HepG2 (cell line): ENCODE measurements around the gene ARHGEF38. TPM values are rescaled to one million over a fixed set of nuclear protein-coding genes. Genes with fewer than 3 reads are reported as not detected.

Experiments
- ATAC-seq: fragments of 200-7000 bp; cut with Tn5 transposase; 3 replicates; pipeline ENCODE4 v1.9.1; 2020; ENCODE audit warnings: mild to moderate bottlenecking, moderate library complexity
- BruUV-seq: library from RNA; stranded (reverse); fragments of 400-500 nt; replicated peaks from 2 replicates; lab custom pipeline; 2021; lab: Mats Ljungman, UMichigan
- CTCF ChIA-PET: fragments of 300-600 bp; formaldehyde crosslinking; extraction: SDS; loops from one replicate; lab custom pipeline; 2021; ENCODE audit warnings: low total read pairs, inconsistent platforms, low intra/inter-chr PET ratio; lab: Yijun Ruan, JAX
- POLR2A ChIA-PET: fragments of 350-600 bp; sonication (Branson Sonifier 250); formaldehyde crosslinking; loops from one replicate; lab custom pipeline; 2020; ENCODE audit warnings: antibody characterized with exemption, inconsistent platforms; lab: Yijun Ruan, JAX
- DNase-seq: peaks from one replicate; pipeline ENCODE4 v3.0.0-alpha.2; 2015; ENCODE audit warnings: low spot score
- FAIRE-seq: peaks from 3 replicates; lab custom pipeline; 2011; peaks lifted over from hg19 to GRCh38; lab: Jason Lieb, UNC
- H2AFZ ChIP-seq: one replicate; pipeline ENCODE4 v1.6.1; 2011; ENCODE audit warnings: low read length, inconsistent platforms
- H3K27ac ChIP-seq: fragments of 300-600 bp; 3 replicates; pipeline ENCODE4 v1.8.0; 2011; ENCODE audit warnings: mixed run types, mild to moderate bottlenecking, mixed read lengths, low read length, inconsistent platforms; ENCODE audit not compliant: insufficient read depth; ENCODE audit errors: extremely low read length
- H3K27me3 ChIP-seq, 2 experiments: fragments of 200-600 bp in 1 of 2; 2 replicates in 1 of 2; 3 replicates in 1 of 2; pipeline versions ENCODE4 v1.6.0 to v1.8.0; 2011; ENCODE audit warnings: low read length in 2 of 2, mild to moderate bottlenecking in 2 of 2, moderate library complexity in 2 of 2, inconsistent platforms in 1 of 2; ENCODE audit not compliant: insufficient read depth in 2 of 2, control insufficient read depth in 1 of 2
- H3K36me3 ChIP-seq, 2 experiments: fragments of 200-600 bp in 1 of 2; replicated peaks in 1 of 2; 2 replicates in 1 of 2; 3 replicates in 1 of 2; pipeline versions ENCODE4 v1.5.1 to v1.8.0; 2011; ENCODE audit warnings: low read length in 2 of 2, inconsistent platforms in 1 of 2; ENCODE audit not compliant: insufficient read depth in 2 of 2, control insufficient read depth in 1 of 2
- H3K4me1 ChIP-seq: 2 replicates; pipeline ENCODE4 v1.5.1; 2012; ENCODE audit warnings: low read length, inconsistent platforms; ENCODE audit not compliant: insufficient read depth
- H3K4me2 ChIP-seq: 2 replicates; pipeline ENCODE4 v1.6.0; 2011; ENCODE audit warnings: low read depth, low read length, inconsistent platforms
- H3K4me3 ChIP-seq, 3 experiments: fragments of 200-600 bp in 1 of 3; sonication (generic), shearing (Covaris generic) in 1 of 3; replicated peaks in 1 of 3; 2 replicates each; pipeline ENCODE4 v1.5.1; 2011 to 2016; ENCODE audit warnings: low read length in 3 of 3, inconsistent platforms in 2 of 3, low read depth in 2 of 3, mild to moderate bottlenecking in 2 of 3, control low read depth in 1 of 3, mixed read lengths in 1 of 3; ENCODE audit not compliant: insufficient read depth in 1 of 3
- H3K79me2 ChIP-seq: one replicate; pipeline ENCODE4 v1.6.1; 2011; ENCODE audit warnings: low read length, inconsistent platforms; ENCODE audit not compliant: insufficient read depth
- H3K9ac ChIP-seq: 2 replicates; pipeline ENCODE4 v1.6.0; 2011; ENCODE audit warnings: mild to moderate bottlenecking, low read depth, low read length, inconsistent platforms; ENCODE audit not compliant: insufficient read depth
- H3K9me3 ChIP-seq: 2 replicates; pipeline ENCODE4 v1.5.1; 2012; ENCODE audit warnings: mild to moderate bottlenecking, low read length
- H4K20me1 ChIP-seq: 2 replicates; pipeline ENCODE4 v1.6.0; 2011; ENCODE audit warnings: inconsistent platforms, mild to moderate bottlenecking, low read length, moderate library complexity; ENCODE audit not compliant: insufficient read depth
- DPF2 ChIP-seq: sonication (generic); formaldehyde crosslinking; IDR thresholded peaks from 2 replicates; pipeline ENCODE4 v1.4.0; 2020; ENCODE audit warnings: mild to moderate bottlenecking, low read depth, missing genetic modification reagents, borderline replicate concordance
- LBX2 ChIP-seq: sonication (generic); formaldehyde crosslinking; IDR thresholded peaks from 2 replicates; pipeline ENCODE4 v1.5.0; 2020; ENCODE audit warnings: missing genetic modification reagents, mild to moderate bottlenecking, borderline replicate concordance
- MEIS1 ChIP-seq: sonication (generic); formaldehyde crosslinking; IDR thresholded peaks from 2 replicates; pipeline ENCODE4 v1.9.0; 2021; ENCODE audit warnings: mild to moderate bottlenecking, missing genetic modification reagents, moderate library complexity, borderline replicate concordance
- MTF2 ChIP-seq: sonication (generic); formaldehyde crosslinking; IDR thresholded peaks from 2 replicates; pipeline ENCODE4 v1.5.0; 2020; ENCODE audit warnings: missing genetic modification reagents, borderline replicate concordance
- MYNN ChIP-seq: sonication (generic); formaldehyde crosslinking; IDR thresholded peaks from 2 replicates; pipeline ENCODE4 v1.4.0; 2020; ENCODE audit warnings: mild to moderate bottlenecking, low read depth, missing genetic modification reagents
- NCOA5 ChIP-seq: sonication (generic); formaldehyde crosslinking; IDR thresholded peaks from 2 replicates; pipeline ENCODE4 v1.4.0; 2020; ENCODE audit warnings: missing genetic modification reagents
- NFYC ChIP-seq: IDR thresholded peaks from 2 replicates; pipeline ENCODE4 v1.6.1; 2016; ENCODE audit warnings: missing genetic modification reagents, missing compliant biosample characterization
- NR2F1 ChIP-seq, 2 experiments: fragments of 450-650 bp in 1 of 2; formaldehyde crosslinking in 1 of 2; IDR thresholded peaks; 2 replicates each; pipeline versions ENCODE4 v1.5.0 to v1.6.1; 2016 to 2020; ENCODE audit warnings: mild to moderate bottlenecking in 1 of 2, missing compliant biosample characterization in 1 of 2, missing genetic modification reagents in 1 of 2, moderate library complexity in 1 of 2
- RBM22 ChIP-seq: fragments of 200-400 bp; formaldehyde crosslinking; optimal IDR thresholded peaks from 2 replicates; pipeline ENCODE3; 2017; ENCODE audit warnings: mild to moderate bottlenecking, low read length, moderate library complexity
- ZBTB8A ChIP-seq: sonication (generic); formaldehyde crosslinking; IDR thresholded peaks from 2 replicates; pipeline ENCODE4 v1.4.0; 2020; ENCODE audit warnings: mild to moderate bottlenecking, low read depth, missing genetic modification reagents, borderline replicate concordance
- ZNF17 ChIP-seq: sonication (generic); formaldehyde crosslinking; IDR thresholded peaks from 2 replicates; pipeline ENCODE4 v1.5.0; 2020; ENCODE audit warnings: mild to moderate bottlenecking, missing genetic modification reagents
- ZNF644 ChIP-seq: IDR thresholded peaks from 2 replicates; pipeline ENCODE4 v1.6.1; 2016; ENCODE audit warnings: low read depth
- ZSCAN22 ChIP-seq: sonication (generic); formaldehyde crosslinking; IDR thresholded peaks from 2 replicates; pipeline ENCODE4 v1.4.0; 2020; ENCODE audit warnings: mild to moderate bottlenecking, missing genetic modification reagents
- WGBS: methylation state at CpG from one replicate; pipeline ENCODE4 v1.1.6; 2017; ENCODE audit warnings: low lambda C conversion rate; 5-methylcytosine and 5-hydroxymethylcytosine counted together
- in situ Hi-C: cut with HindIII; loops from 2 replicates; pipeline ENCODE4 v1.10.0; 2017; ENCODE audit warnings: low pct_unique_long_range_greater_than_20kb; ENCODE audit not compliant: extremely low pct_ligation_motif_present
- intact Hi-C: fragments of 100-400 bp; cut with micrococcal nuclease; formaldehyde crosslinking; loops from one replicate; pipeline ENCODE4 v1.10.0; 2022; ENCODE audit not compliant: unreplicated experiment
- polyA plus RNA-seq, 8 experiments: library from polyadenylated mRNA; depleted of rRNA in 3 of 8; stranded (reverse) in 7 of 8; unstranded in 1 of 8; fragments of >200 nt; fragmentation: Illumina TruSeq in 4 of 8; extraction: Trizol in 4 of 8; gene quantifications; 2 replicates each; pipeline versions ENCODE4 v1.2.1 to v1.2.3, GENCODE V29; 2011 to 2016; ENCODE audit warnings: low read depth in 4 of 8, missing spikeins in 1 of 8, mixed read lengths in 1 of 8; ENCODE audit not compliant: insufficient read depth in 1 of 8
- total RNA-seq, 5 experiments: library from RNA; depleted of rRNA; stranded (reverse); fragments of >200 nt; fragmentation: Illumina TruSeq; extraction: Trizol; gene quantifications; 2 replicates each; pipeline ENCODE4 v1.2.3, GENCODE V29; 2016; ENCODE audit warnings: low read depth in 1 of 5
- TF ChIP-seq, protein P1 (sequence below): sonication (generic); formaldehyde crosslinking; conservative IDR thresholded peaks from 2 replicates; pipeline ENCODE4 v1.4.0; 2020; ENCODE audit warnings: missing genetic modification reagents
- TF ChIP-seq, protein P2 (sequence below): sonication (generic); formaldehyde crosslinking; IDR thresholded peaks from 2 replicates; pipeline ENCODE4 v1.4.0; 2020; ENCODE audit warnings: missing genetic modification reagents, borderline replicate concordance

Gene ARHGEF38
- total and polyA plus RNA-seq, 2 of the 13 experiments (the other 11 are each of a cell fraction or from before 2014, with no cell fraction given) = not detected

- Histone ChIP-seq H3K4me2 (no peak overlapping the region), H3K27me3 (no peaks in the 10 kb centered on the region), H3K79me2 (no peaks in the 10 kb centered on the region), H3K9me3 (no peaks in the 10 kb centered on the region), H3K4me1 (no peaks in the 10 kb centered on the region), H3K9ac (no peak overlapping the region), H3K4me3 (no peak overlapping the region), H2AFZ (no peak overlapping the region), H4K20me1 (no peaks in the 10 kb centered on the region), H3K36me3 (no peaks in the 10 kb centered on the region), H3K27ac (no peak overlapping the region)
- WGBS = 0% methylated on average over 4 of the region's 4 CpGs
- TF ChIP-seq RBM22 (no peak), NR2F1 (CRISPR knock-in tag; IDR thresholded peaks at IDR 0.05) (no peak), MTF2 (CRISPR knock-in tag) (no peak), LBX2 (no peak), ZNF644 (no peak), NCOA5 (no peak), ZSCAN22 (CRISPR knock-in tag) (no peak), MEIS1 (CRISPR knock-in tag) (no peak), ZNF17 (CRISPR knock-in tag) (no peak), MYNN (no peak), DPF2 (CRISPR knock-in tag) (no peak), NFYC (CRISPR knock-in tag) (no peak), ZBTB8A (CRISPR knock-in tag) (no peak)
- TF ChIP-seq, protein P1, sequence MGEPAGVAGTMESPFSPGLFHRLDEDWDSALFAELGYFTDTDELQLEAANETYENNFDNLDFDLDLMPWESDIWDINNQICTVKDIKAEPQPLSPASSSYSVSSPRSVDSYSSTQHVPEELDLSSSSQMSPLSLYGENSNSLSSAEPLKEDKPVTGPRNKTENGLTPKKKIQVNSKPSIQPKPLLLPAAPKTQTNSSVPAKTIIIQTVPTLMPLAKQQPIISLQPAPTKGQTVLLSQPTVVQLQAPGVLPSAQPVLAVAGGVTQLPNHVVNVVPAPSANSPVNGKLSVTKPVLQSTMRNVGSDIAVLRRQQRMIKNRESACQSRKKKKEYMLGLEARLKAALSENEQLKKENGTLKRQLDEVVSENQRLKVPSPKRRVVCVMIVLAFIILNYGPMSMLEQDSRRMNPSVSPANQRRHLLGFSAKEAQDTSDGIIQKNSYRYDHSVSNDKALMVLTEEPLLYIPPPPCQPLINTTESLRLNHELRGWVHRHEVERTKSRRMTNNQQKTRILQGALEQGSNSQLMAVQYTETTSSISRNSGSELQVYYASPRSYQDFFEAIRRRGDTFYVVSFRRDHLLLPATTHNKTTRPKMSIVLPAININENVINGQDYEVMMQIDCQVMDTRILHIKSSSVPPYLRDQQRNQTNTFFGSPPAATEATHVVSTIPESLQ = no peak
- TF ChIP-seq, protein P2, sequence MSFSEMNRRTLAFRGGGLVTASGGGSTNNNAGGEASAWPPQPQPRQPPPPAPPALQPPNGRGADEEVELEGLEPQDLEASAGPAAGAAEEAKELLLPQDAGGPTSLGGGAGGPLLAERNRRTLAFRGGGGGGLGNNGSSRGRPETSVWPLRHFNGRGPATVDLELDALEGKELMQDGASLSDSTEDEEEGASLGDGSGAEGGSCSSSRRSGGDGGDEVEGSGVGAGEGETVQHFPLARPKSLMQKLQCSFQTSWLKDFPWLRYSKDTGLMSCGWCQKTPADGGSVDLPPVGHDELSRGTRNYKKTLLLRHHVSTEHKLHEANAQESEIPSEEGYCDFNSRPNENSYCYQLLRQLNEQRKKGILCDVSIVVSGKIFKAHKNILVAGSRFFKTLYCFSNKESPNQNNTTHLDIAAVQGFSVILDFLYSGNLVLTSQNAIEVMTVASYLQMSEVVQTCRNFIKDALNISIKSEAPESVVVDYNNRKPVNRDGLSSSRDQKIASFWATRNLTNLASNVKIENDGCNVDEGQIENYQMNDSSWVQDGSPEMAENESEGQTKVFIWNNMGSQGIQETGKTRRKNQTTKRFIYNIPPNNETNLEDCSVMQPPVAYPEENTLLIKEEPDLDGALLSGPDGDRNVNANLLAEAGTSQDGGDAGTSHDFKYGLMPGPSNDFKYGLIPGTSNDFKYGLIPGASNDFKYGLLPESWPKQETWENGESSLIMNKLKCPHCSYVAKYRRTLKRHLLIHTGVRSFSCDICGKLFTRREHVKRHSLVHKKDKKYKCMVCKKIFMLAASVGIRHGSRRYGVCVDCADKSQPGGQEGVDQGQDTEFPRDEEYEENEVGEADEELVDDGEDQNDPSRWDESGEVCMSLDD (CRISPR knock-in tag) = no peak
- intact Hi-C loops (no loop called here), in situ Hi-C loops (no loop called here)
- FAIRE-seq (no peak), DNase-seq (no peak), ATAC-seq (no peak)
- CTCF ChIA-PET = no interaction called here
- no TSS peak for BruUV-seq
- POLR2A ChIA-PET = no interaction called here
Observed at GRCh38 chr4:105613306-105613705, 60.9 kb downstream of the ARHGEF38 start.
